SKM-1 (cell line): ENCODE results near the gene RAB36.

ENCODE experiments used
- DNase-seq: peaks from one replicate; lab custom pipeline; 2025; ENCODE audit not compliant: unreplicated experiment; lab: John Stamatoyannopoulos, UW

RAB36 gene

DNA sequence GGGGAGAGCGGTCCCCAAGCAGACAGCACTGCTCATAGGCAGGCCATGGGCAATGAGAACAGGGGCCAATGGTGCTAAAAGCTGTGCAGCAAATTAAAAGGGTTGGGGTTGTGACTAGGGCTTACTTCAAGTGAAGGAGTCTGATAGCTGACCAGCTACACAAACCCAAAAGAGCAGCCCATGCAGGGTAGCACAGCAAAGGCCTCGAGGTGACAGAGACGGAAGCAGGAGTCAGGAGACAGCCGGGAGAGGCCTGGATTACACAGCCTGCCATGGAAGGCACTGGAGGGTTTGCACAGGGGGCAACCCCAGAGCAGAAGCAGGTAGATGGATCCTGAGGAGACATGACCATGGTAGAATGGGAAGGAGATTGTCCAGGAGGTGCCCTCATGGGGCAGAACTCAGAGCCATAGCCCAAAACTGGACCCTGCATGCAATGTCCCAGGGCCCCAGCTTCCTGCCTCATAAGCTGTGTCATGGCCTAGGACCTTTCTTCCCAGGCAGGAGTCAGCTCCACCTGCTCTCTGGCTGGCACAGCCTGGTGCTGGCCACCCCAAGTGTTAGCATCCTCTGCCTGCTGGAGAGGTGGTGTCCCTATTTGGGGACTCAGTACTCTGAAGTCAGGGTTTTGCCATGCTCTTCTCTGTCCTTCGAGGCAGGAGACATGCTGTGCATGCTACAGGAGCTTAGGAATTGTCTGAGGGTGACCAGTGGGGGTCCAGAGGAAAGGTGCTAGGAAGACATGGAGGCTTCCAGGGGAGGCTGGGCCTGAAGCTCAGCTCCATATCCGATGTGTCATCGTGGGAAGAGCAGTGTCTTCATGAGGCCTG lies 36.8 kb upstream of the RAB36 start:
- no peak for DNase-seq

GRCh38 chr22:23109079-23109347 lies 36.3 kb upstream of the RAB36 start:
- no peak for DNase-seq

DNA sequence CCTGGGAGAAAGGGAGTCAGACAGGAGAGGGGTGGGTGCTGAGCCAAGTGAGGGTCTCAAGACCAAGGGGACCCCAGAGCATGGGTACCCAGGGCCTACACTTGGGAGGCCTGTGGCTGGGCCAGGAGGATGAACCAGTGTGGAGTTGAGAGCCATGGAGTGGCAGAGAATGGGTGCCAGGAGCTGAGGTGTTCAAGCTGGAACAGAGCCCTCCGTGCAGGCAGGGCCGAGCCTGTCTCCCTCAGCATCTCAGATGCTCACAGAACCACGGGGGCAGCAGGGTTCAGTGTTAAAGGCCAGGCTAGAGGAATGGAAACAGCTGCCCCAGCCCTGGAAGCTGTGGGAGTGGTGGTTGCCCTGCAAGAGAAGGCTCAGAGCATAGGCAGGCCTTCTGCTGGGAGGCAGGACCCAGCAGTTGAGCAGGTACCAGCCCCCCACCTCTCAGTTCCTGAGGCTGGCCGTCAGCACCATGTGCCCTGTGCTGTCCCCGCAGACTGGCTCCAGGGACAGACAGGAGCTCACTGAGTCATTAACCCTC lies 35.8 kb upstream of the RAB36 start:
- DNase-seq = no peak

- DNase-seq = no peak
Measured at GRCh38 chr22:23110190-23110921, 34.9 kb upstream of the RAB36 start.

- DNase-seq = no peak
Measured at GRCh38 chr22:23110922-23111527, 34.3 kb upstream of the RAB36 start.

- no peak for DNase-seq
Measured at GRCh38 chr22:23112472-23113012, 32.7 kb upstream of the RAB36 start.

- no peak for DNase-seq
Measured at GRCh38 chr22:23113067-23113846, 32.0 kb upstream of the RAB36 start.

DNA sequence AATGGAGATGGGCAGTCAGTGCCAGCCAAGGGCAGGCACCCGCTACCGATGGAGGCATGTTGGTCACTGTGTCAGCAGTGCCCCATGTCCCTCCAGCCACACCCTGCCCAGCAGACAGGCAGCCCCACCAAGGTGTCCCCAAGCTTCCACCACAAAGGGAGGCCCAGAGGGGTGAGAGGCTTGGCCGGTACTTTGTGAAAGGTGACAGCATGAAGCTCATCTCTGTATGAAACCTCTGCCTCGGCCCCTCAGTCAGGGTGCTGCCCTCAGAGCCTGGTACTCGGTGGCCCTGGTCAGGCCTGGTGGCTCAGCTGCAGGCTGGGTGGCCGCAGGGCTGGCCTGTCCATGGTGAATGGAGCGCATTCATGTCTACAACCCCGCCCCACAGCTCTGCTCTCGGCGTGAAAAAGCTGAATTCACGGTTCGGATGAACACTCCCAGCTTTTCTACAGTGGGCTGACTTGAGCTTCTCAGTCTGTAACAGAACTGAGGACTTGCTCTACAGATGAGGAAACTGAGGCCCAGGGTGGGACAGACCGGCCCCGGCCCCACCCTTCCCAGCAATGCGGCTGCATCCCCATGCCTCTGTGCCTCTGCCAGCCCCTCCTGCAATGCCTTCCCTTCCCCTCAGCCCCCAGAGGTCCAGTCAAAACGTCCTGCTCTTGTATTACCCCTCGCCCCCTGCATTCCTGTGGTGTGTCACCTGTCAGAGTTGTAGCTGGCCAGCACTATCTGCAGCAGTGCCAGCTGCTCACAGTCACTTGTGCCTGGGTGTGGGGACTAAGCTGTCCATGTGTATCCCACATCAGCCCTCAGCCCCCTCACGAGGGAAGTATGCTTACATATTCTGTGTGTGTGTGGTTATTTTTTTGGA lies 31.2 kb upstream of the RAB36 start:
- no peak for DNase-seq

- DNase-seq = no peak
Measured at GRCh38 chr22:23114721-23115020, 30.6 kb upstream of the RAB36 start.

- DNase-seq = no peak
Measured at GRCh38 chr22:23115369-23115768, 29.9 kb upstream of the RAB36 start.

DNA sequence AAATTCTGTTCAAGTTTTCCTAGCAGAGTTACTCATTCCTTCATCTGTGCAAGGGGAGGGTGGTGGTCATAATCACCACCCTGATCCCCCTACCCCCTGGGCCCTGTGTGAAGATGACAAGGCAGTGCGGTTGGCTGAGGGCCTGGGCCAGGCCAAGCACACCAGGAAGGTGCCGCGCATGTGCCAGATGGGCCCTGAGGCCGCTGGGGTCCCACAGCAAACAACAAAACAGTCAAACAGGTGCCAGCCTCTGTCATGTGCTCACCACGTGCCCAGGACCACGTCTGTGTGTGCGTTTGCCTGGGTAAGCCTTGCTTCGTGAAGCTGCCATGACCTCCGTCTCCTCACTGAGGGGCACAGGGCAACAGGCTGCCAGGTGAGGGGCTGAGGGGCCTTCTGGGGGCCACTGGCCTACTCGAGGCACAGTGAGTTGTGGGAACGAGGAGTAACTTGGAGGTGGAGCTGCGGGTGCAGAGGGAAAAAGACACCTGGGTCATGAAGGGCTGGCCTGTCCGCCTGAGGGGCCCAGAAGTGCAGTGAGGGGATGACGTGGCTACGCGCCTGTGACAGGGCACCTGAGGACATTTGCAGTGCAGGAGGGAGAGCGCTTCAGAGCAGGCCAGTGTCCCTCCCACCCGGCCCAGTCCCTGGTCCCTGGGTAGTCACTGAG lies 29.3 kb upstream of the RAB36 start:
- no peak for DNase-seq

GRCh38 chr22:23116506-23117263 lies 28.6 kb upstream of the RAB36 start:
- DNase-seq = no peak

- no peak for DNase-seq
Measured at GRCh38 chr22:23117275-23117674, 28.0 kb upstream of the RAB36 start.

DNA sequence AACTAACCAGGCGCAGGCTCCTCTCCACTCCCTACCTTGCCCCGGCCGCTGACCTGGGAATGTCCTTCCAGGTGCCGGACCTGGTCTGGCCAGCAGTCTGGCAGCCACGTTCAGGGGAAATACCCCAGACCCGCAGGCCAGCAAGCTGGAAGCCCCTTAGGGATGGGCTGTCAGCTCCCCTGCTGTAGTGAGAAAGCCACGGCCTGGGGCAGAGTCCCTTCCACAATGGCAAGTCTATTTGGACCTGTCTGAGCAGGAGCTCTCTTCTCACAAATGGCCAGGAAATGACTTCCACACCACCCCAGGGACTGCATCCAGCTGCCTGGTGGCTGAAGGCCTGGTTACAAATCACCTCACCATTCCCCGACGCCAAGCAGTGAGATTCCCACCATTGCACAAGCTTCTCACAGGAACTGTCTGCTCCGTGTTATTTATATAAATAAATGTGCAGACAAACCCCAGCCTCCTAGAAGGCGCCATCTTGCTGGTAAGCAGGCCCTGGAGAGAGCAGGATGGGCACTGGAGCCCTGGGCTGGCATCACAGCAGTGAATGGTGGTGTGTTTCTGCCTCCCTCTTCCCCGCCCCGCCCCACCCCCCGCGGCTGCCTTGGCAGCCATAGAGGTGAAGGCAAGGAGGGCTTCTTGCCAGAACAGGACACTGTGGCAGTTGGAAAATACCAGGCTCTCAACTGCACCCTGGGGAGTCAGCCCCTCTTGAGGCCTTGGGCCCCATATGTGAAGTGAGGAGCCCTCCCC lies 27.2 kb upstream of the RAB36 start:
- DNase-seq = no peak

DNA sequence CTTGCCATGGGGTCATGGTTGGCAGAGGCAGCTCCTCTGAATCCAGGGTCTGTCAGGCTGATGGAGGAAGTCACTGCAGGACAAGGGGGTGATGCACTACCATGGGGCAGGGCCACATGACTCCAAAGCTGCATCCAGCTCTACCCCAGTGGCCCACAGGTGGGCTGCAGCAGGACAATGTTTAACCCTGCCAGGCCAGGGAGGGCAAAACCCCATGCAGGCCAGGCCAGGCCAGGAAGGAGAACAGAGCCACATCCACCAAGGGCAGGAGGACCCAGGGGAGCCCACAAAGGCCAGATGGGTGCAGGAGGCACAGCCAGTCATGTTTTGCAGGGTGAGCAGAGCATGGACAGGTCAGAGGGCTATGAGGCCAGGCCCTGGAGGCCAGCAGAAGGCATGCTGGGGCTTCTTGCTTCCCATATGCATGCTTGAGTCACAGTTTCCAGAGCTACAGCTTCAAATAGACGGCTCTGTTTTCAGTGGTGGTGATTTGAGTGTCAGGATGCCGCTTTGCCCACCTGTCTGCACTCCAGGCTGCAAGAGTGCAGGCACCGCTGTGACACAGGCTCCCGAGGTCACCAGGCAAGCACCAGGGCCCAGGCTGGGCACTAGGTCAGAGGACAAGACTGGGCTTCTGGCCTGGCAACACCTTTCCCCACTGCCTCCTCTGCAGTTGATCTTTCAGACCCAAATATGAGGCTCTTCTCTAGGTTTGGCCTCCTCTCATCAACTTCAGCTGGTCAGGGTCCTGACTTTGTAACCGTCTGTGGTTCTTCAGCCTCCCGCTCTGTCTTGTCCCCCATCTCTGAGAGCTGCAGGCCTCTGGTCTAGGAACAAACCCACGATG lies 26.4 kb upstream of the RAB36 start:
- no peak for DNase-seq

DNA sequence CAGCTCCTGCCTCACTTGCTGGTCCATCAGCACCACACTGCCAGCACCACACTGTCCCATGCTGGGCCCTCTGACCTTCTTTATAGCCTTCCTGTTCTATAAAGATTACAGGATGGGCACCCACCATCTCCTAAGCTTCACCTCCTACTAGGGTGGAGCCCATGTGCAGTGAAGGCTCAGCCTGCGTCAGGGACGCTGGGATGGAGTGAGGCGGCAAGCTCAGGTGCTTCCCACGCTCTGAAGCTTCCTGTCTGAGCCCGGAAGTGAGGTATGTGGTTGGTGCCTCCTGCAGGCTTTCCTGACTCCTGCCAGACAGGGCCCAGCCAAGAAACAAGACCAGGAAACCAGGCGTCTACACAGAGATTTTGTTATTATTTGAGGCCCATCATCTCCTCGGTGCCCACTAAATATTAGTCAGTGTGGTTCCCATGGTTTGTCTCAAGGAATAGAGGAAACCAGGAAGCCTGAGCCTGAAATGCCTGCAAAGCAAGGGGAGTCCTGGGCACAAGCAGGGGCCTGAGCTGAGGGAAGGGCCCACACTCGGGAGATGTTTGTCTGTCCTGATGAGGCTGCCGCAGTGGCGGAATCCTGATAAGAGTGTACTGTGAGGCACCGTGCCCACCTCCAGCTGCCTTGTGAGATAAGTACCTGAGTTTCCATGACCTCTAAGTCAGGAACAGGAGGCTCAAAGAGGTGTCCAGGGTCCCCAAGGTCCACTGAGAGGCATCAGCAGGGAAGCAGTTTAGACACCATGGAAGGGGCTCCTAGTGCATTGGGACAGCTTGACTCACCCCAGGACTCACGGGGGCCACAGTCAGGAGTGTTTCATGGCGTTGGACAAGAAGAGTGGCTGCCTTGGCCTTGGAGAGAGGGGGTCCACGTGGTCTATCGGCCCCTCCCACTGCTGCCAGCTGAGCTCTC lies 25.5 kb upstream of the RAB36 start:
- no peak for DNase-seq
